HG02973 (cell line): ENCODE measurements around the gene PHC1.
A peak's percentile ranks its signal among the peaks of the same experiment; 100 is the strongest.

Experiments
- ATAC-seq: cut with Tn5 transposase; IDR thresholded peaks from one replicate; pipeline ENCODE4 v1.9.1; 2021; ENCODE audit warnings: moderate library complexity; ENCODE audit not compliant: unreplicated experiment

PHC1 gene

GRCh38 chr12:8949342-8950220 is 35.3 kb downstream of the PHC1 start, which contains the start of gene M6PR:
M6PR (minus strand) TSS chr12:8949645; CDS start chr12:8946404, 3,241 bp downstream.
- ATAC-seq = peak; percentile 78

GRCh38 chr12:8950221-8950527 is 35.9 kb downstream of the PHC1 start:
- peak; percentile 6 for ATAC-seq

GRCh38 chr12:8950702-8951478 is 36.6 kb downstream of the PHC1 start:
- no peak for ATAC-seq

GRCh38 chr12:8951744-8952143 is 37.4 kb downstream of the PHC1 start:
- ATAC-seq = no peak

GRCh38 chr12:8953773-8954402 is 39.6 kb downstream of the PHC1 start:
- ATAC-seq = no peak

- no peak for ATAC-seq
Measured at GRCh38 chr12:8956073-8956472, 41.8 kb downstream of the PHC1 start.

GRCh38 chr12:8956772-8957171 is 42.5 kb downstream of the PHC1 start:
- ATAC-seq = no peak

- no peak for ATAC-seq
Measured at GRCh38 chr12:8957561-8957960, 43.3 kb downstream of the PHC1 start.

- no peak for ATAC-seq
Measured at GRCh38 chr12:8958066-8958465, 43.8 kb downstream of the PHC1 start.

- ATAC-seq = no peak
Measured at GRCh38 chr12:8960176-8960575, 45.9 kb downstream of the PHC1 start.

GRCh38 chr12:8968761-8969160 is 54.5 kb downstream of the PHC1 start:
- ATAC-seq = no peak

GRCh38 chr12:8969861-8970411 is 55.6 kb downstream of the PHC1 start:
- ATAC-seq = no peak

GRCh38 chr12:8970432-8970831 is 56.1 kb downstream of the PHC1 start:
- no peak for ATAC-seq

GRCh38 chr12:8980137-8980536 is 65.8 kb downstream of the PHC1 start:
- no peak for ATAC-seq

- no peak for ATAC-seq
Measured at GRCh38 chr12:8985213-8985754, 71.0 kb downstream of the PHC1 start.

- no peak for ATAC-seq
Measured at GRCh38 chr12:8987163-8987562, 72.9 kb downstream of the PHC1 start.

GRCh38 chr12:8987685-8988084 is 73.4 kb downstream of the PHC1 start:
- ATAC-seq = no peak

- no peak for ATAC-seq
Measured at GRCh38 chr12:8989413-8989812, 75.1 kb downstream of the PHC1 start, which contains the start of gene KLRG1. KLRG1 (plus strand) TSS chr12:8989546; CDS start chr12:8989636, 90 bp downstream.
